AG04450 (cell line): Measurements from ENCODE around the gene SNX13. TPM values are rescaled to one million over a fixed set of nuclear protein-coding genes. Genes with fewer than 3 reads are reported as not detected.

Experiments
- CTCF ChIA-PET: fragments of 300-600, 350-600 bp; formaldehyde crosslinking; extraction: SDS; loops from one replicate; lab custom pipeline; 2022; ENCODE audit warnings: antibody characterized with exemption, inconsistent platforms; lab: Charles Lee
- POLR2A ChIA-PET: fragments of 350-600 bp; formaldehyde crosslinking; extraction: SDS; loops from one replicate; lab custom pipeline; 2021; ENCODE audit warnings: antibody characterized with exemption, inconsistent platforms; lab: Yijun Ruan, JAX
- DNase-seq: peaks from one replicate; pipeline ENCODE4 v3.0.0-alpha.2; 2011; ENCODE audit warnings: low read depth, low spot score
- H3K27ac ChIP-seq: one replicate; pipeline ENCODE4 v1.5.1; 2012; ENCODE audit warnings: low read depth, low read length, control low read depth
- H3K27me3 ChIP-seq: one replicate; pipeline ENCODE4 v1.6.0; 2012; ENCODE audit warnings: low read length; ENCODE audit not compliant: control insufficient read depth, insufficient read depth
- H3K4me3 ChIP-seq: 2 replicates; pipeline ENCODE4 v1.5.1; 2011; ENCODE audit warnings: mild to moderate bottlenecking, low read depth, low read length, control low read depth
- H3K9me3 ChIP-seq: 2 replicates; pipeline ENCODE4 v1.5.1; 2012; ENCODE audit warnings: low read length; ENCODE audit not compliant: control insufficient read depth, insufficient read depth
- polyA plus RNA-seq: library from polyadenylated mRNA; depleted of rRNA; stranded (reverse); fragments of >200 nt; gene quantifications from 2 replicates; pipeline ENCODE4 v1.2.3, GENCODE V29; 2011
- TF ChIP-seq, protein P1 (sequence below): IDR thresholded peaks from 2 replicates; pipeline ENCODE4 v1.5.1; 2011; ENCODE audit warnings: low read depth, low read length, control low read depth, inconsistent platforms

Gene SNX13
- polyA plus RNA-seq, 1 experiment, result 28.3 TPM

DNA sequence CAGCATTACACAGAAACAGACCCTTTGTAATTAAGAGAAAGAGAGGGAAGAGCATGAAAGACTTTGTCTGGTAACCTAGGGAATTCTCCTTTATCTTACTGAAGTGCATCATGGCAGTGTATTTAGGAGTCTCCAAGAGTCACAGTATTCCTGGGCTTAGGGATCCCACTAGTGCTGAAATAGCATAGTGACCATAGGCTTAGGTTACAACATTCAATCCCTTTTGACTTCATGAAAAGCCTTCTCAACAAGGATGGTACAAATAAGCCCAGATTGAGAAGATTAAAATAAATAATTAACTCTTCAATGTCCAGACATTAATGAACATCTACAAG is 76.5 kb downstream of the SNX13 start:
- Histone ChIP-seq H3K4me3 (no peak overlapping the region), H3K9me3 (no peaks in the 10 kb centered on the region), H3K27me3 (no peaks in the 10 kb centered on the region), H3K27ac (no peak overlapping the region)
- TF ChIP-seq, protein P1, sequence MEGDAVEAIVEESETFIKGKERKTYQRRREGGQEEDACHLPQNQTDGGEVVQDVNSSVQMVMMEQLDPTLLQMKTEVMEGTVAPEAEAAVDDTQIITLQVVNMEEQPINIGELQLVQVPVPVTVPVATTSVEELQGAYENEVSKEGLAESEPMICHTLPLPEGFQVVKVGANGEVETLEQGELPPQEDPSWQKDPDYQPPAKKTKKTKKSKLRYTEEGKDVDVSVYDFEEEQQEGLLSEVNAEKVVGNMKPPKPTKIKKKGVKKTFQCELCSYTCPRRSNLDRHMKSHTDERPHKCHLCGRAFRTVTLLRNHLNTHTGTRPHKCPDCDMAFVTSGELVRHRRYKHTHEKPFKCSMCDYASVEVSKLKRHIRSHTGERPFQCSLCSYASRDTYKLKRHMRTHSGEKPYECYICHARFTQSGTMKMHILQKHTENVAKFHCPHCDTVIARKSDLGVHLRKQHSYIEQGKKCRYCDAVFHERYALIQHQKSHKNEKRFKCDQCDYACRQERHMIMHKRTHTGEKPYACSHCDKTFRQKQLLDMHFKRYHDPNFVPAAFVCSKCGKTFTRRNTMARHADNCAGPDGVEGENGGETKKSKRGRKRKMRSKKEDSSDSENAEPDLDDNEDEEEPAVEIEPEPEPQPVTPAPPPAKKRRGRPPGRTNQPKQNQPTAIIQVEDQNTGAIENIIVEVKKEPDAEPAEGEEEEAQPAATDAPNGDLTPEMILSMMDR, result no peak
- ChIA-PET POLR2A (no interaction called here), CTCF (no interaction called here)
- no peak for DNase-seq

DNA sequence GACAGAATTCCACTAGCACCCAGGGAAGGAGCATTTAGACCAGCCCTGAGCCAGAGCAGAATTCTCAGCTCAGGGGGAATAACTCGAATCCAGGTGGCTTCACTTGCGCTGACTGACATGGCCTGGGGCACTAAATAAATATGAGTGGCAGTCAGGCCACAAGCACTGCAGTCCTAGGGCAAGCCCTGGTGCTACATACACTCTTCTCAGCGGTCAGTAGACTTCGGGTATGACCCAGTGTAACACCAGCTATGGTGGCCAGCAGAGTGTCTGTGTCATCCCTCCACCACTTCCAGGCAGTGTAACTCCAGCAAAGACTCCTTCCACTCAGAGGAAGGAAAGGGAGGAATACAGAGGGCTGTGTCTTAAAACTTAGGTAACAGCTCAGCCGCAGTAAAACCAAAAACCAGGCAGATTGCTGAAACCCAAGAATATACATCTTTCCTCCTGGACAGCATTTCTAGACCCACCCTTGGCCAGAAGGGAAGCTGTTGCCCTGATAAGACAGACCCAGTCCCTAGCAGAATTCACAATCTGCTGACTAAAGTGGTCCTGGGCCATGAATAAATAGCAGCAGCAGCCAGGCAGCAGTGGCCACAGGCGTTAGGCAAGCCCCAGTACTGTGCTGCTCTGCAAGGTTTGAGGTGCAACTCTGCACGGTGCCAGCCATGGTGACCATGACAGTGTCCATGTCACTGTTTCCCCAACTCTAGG is 77.0 kb downstream of the SNX13 start:
- Histone ChIP-seq H3K9me3 (no peaks in the 10 kb centered on the region), H3K27me3 (no peaks in the 10 kb centered on the region), H3K27ac (no peak overlapping the region), H3K4me3 (no peak overlapping the region)
- POLR2A ChIA-PET, result no interaction called here
- CTCF ChIA-PET, result no interaction called here
- no peak for DNase-seq
- TF ChIP-seq, protein P1, result no peak

DNA sequence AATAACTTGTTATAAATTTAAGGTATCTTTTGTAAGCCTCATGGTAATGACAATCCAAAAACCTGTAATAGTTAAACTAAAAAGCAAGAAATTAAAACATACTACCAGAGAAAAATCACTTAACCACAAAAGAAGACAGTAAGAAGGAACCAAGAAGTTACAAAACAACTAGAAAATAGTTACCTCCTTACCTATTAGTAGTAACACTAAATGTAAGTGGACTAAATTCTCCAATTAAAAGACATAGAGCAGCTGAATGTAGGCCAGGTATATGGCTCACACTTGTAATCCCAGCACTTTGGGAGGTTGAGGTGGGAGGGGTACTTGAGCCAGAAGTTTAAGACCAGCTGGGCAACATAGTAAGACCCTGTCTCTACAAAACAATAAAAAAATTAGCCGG is 84.0 kb downstream of the SNX13 start:
- POLR2A ChIA-PET, result no interaction called here
- no peaks in the 10 kb centered on the region for H3K27me3 ChIP-seq
- CTCF ChIA-PET, result interaction anchor here (0.7 kb wide), 1 partner anchor 39 kb away, joined by 6 read pairs; no protein-coding TSS in a partner anchor
- no peak for DNase-seq
- no peak overlapping the region for H3K4me3 ChIP-seq
- H3K27ac ChIP-seq, result no peak overlapping the region
- TF ChIP-seq, protein P1, result no peak
- peaks cover 3% of the 10 kb centered on the region; the same call in 1 of the 2 replicates for H3K9me3 ChIP-seq

DNA sequence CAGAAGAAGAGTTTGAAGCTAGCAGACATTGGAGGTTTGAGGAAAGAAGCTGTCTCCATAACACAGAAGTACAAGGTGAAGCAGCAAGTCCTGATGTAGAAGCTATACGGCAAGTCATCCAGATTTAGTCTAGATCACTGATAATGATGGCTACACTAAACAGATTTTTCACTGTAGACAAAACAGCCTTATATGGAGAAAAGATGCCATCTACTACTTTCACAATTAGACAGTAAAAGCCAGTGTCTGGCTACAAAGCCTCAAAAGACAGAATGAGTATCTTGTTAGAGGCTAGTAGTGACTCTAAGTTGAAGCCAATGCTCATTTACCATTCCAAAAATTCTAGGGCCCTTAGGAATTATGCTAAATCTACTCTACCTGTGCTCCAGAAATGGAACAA is 85.1 kb downstream of the SNX13 start:
- Histone ChIP-seq H3K27ac (no peak overlapping the region), H3K4me3 (no peak overlapping the region), H3K27me3 (no peaks in the 10 kb centered on the region), H3K9me3 (peaks cover 3% of the 10 kb centered on the region; the same call in 1 of the 2 replicates)
- ChIA-PET POLR2A (no interaction called here), CTCF (no interaction called here)
- TF ChIP-seq, protein P1, result no peak
- DNase-seq, result no peak

DNA sequence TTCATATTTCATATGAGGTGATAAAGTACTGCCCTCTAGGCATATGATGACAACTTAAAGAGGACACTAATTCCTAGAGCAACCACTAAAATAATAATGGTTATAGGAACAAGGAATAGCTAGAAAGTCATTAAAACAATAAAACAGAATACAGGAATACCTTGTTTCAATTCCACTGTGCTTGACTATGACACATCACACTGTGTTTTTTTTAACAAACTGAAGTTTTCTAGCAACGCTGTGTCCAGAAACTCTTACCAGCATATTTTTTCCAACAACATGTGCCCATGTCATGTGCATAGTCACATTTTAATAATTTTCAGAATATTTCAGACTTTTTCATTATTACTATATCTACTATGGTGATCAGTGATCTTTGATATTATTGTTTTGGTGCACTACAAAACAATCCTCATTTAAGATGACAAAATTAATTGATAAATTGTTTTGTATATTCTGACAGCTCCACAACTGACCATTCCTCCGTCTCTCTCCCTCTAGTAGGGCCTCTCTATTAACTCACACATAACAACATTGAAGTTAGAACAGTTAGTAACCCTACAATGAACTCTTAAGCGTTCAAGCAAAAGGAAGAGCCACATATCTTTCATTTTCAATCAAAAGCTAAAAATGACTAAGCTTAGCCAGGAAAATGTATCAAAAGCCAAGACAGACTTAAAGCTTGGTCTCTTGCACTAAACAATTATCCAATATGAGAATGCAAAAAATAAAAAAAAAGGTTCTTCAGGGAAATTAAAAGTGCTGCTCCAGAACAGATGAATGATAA is 85.8 kb downstream of the SNX13 start:
- Histone ChIP-seq H3K9me3 (peaks cover 3% of the 10 kb centered on the region; the same call in 1 of the 2 replicates), H3K27ac (no peak overlapping the region), H3K27me3 (no peaks in the 10 kb centered on the region), H3K4me3 (no peak overlapping the region)
- POLR2A ChIA-PET, result no interaction called here
- no peak for DNase-seq
- TF ChIP-seq, protein P1, result no peak
- CTCF ChIA-PET, result no interaction called here
